Measurements from ENCODE around the gene EEF1AKMT2.

GRCh38 chr10:124735491-124736286 lies 56.0 kb downstream of the EEF1AKMT2 start:
- no peak for TF ChIP-seq POLR2A (IDR thresholded peaks at IDR 0.05)
- TF ChIP-seq CTCF (IDR thresholded peaks at IDR 0.05) = no peak
